Suprapubic skin (tissue), 3 donors: Measurements from ENCODE around the gene CCDC73.

Experiments used
- EP300 ChIP-seq: sonication (generic); formaldehyde crosslinking; IDR thresholded peaks from one replicate; pipeline ENCODE4 v1.6.1; 2017; ENCODE audit warnings: antibody characterized with exemption
- TF ChIP-seq, protein P1 (sequence below), 2 donors: fragments of 200-600 bp in 1 of 2; fragments of 450-650 bp in 1 of 2; sonication (generic) in 1 of 2; IDR thresholded peaks; one replicate each; pipeline ENCODE4 v1.5.1; 2016 to 2019; ENCODE audit warnings: antibody characterized with exemption in 2 of 2, mild to moderate bottlenecking in 1 of 2, moderate library complexity in 1 of 2

DNA sequence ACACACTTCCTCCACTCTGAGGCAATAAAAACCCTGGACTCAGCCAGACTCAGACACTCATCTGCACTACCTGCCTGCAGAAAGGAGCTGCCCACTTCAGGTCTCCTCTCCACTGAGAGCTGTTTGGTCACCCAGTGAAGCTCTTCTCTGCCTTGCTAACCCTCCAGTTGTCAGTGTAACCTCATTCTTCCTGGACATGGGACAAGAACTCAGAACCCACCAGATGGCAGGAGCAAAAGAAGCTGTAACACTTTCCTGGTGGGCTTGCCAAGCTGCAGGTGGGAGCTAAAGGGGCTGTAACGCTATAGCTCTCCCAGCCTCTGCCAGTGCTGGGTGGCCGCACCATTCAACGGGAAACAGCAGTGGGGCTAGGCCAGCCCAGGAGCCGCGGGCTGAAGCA lies 89.7 kb downstream of the CCDC73 start:
- TF ChIP-seq, protein P1, sequence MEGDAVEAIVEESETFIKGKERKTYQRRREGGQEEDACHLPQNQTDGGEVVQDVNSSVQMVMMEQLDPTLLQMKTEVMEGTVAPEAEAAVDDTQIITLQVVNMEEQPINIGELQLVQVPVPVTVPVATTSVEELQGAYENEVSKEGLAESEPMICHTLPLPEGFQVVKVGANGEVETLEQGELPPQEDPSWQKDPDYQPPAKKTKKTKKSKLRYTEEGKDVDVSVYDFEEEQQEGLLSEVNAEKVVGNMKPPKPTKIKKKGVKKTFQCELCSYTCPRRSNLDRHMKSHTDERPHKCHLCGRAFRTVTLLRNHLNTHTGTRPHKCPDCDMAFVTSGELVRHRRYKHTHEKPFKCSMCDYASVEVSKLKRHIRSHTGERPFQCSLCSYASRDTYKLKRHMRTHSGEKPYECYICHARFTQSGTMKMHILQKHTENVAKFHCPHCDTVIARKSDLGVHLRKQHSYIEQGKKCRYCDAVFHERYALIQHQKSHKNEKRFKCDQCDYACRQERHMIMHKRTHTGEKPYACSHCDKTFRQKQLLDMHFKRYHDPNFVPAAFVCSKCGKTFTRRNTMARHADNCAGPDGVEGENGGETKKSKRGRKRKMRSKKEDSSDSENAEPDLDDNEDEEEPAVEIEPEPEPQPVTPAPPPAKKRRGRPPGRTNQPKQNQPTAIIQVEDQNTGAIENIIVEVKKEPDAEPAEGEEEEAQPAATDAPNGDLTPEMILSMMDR (IDR thresholded peaks at IDR 0.05): no peak
- no peak for TF ChIP-seq EP300
